ENCODE measurements around the gene MRPS11.
"Not testable (repeated sequence)": the region's sequence is repeated elsewhere in the genome, so short reads cannot be mapped to it uniquely, and the experiment has no call there.

Gene MRPS11

DNA sequence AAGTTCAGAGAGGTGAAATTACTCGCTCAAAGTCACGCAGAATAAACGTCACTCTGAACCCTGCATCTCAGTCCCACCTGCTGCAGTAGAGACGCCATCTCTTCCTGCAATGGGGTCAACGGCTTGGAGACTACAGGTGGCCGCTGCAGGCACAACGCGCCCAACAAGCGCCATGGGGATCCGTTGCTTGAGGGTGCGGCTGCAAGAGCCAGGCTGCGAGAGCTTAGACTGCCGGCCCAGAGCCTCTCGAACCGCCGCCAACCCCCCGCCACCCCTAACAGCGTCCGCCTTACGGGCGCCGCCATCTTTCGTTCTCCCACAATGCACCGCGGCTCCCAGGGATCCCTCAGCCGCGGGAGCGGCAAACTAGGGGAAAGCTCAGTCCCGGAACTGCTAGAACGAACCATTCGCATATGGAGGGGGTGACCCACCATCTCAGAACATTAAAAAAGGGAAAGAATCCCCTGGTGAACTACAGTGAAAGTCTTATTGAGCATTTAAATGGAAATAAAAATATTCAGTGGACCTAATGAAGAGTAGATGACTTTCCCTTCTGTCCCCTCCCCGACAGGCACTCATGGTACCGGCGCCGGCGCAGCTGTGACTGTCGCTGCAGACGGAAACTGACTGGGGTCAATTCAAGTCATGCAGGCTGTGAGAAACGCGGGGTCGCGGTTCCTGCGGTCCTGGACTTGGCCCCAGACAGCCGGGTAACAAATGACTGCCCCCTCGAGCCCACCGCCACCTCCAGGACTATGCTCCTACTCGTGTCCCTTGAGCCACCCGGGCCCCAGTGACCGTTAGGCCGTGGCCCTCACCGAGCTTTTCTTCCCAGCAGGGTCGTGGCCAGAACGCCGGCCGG is at the start of gene MRPS11, which contains the start of gene MRPL46:
Gene MRPS11 (plus strand): TSS at position 636 of the 862 bp plus-strand sequence. CDS start 10 bp downstream, at position 646.
Gene MRPL46 (minus strand): TSS at position 316 of the 862 bp plus-strand sequence. CDS start 11 bp downstream, at position 305.
- H3K36me3 ChIP-seq (ENCODE audit: control insufficient read depth, insufficient read depth, low read length) = peaks cover 11% of the 10 kb centered on the region; the same call in 1 of the 2 replicates
- no peaks in the 10 kb centered on the region for H3K4me1 ChIP-seq (ENCODE audit: control insufficient read depth, insufficient read depth, low read length)
- H3K27ac ChIP-seq (ENCODE audit: low read length) = no peak within 1 kb of the TSS
- WGBS (ENCODE audit: insufficient coverage, insufficient read length) = no CpG with 5 or more reads among the region's 55 CpGs
- no peaks in the 10 kb centered on the region for H3K9me3 ChIP-seq (ENCODE audit: control insufficient read depth, insufficient read depth, low read length)
- H3K27me3 ChIP-seq (ENCODE audit: control insufficient read depth, insufficient read depth, low read length) = no peaks in the 10 kb centered on the region
- peak within 1 kb of the TSS; percentile 76 for H3K4me3 ChIP-seq (ENCODE audit: low read length)
- DNase-seq (ENCODE audit: low read depth, low spot score) = peak; percentile 68

DNA sequence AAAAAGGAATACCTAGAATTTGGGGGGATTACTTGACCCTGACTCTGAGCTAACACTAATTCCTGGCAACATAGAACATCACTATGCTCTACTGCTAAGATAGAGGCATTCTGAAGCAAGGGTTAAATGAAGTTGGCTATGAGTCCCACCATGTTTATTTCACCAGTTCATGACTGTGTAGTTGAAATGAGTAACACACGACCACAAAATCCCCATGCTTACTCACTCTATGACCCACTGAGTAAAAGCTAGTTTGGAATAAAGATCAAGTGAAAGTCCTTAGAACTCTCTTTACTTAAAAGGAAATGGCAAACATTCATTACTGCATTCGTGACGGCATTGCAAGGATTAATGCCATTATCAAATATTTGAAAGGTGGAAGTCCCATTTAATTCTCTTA is 47.7 kb upstream of the MRPS11 start:
- no CpG with 5 or more reads among the region's 3 CpGs for WGBS (ENCODE audit: insufficient coverage, insufficient read length)
- H3K4me3 ChIP-seq (ENCODE audit: low read length) = no peak overlapping the region
- DNase-seq (ENCODE audit: low read depth, low spot score) = no peak
- no peak overlapping the region for H3K27ac ChIP-seq (ENCODE audit: low read length)
- H3K27me3 ChIP-seq (ENCODE audit: control insufficient read depth, insufficient read depth, low read length) = no peaks in the 10 kb centered on the region
- H3K4me1 ChIP-seq (ENCODE audit: control insufficient read depth, insufficient read depth, low read length) = no peaks in the 10 kb centered on the region
- H3K9me3 ChIP-seq (ENCODE audit: control insufficient read depth, insufficient read depth, low read length) = no peaks in the 10 kb centered on the region
- H3K36me3 ChIP-seq (ENCODE audit: control insufficient read depth, insufficient read depth, low read length) = no peaks in the 10 kb centered on the region

- no peak overlapping the region for H3K4me3 ChIP-seq (ENCODE audit: low read length)
- no CpG with 5 or more reads among the region's 8 CpGs for WGBS (ENCODE audit: insufficient coverage, insufficient read length)
- H3K4me1 ChIP-seq (ENCODE audit: control insufficient read depth, insufficient read depth, low read length) = no peaks in the 10 kb centered on the region
- H3K27ac ChIP-seq (ENCODE audit: low read length) = no peak overlapping the region
- no peaks in the 10 kb centered on the region for H3K27me3 ChIP-seq (ENCODE audit: control insufficient read depth, insufficient read depth, low read length)
- H3K9me3 ChIP-seq (ENCODE audit: control insufficient read depth, insufficient read depth, low read length) = no peaks in the 10 kb centered on the region
- no peaks in the 10 kb centered on the region for H3K36me3 ChIP-seq (ENCODE audit: control insufficient read depth, insufficient read depth, low read length)
- DNase-seq (ENCODE audit: low read depth, low spot score) = no peak
These were observed 44.2 kb upstream of the MRPS11 start for GRCh38 chr15:88423331-88423730.

DNA sequence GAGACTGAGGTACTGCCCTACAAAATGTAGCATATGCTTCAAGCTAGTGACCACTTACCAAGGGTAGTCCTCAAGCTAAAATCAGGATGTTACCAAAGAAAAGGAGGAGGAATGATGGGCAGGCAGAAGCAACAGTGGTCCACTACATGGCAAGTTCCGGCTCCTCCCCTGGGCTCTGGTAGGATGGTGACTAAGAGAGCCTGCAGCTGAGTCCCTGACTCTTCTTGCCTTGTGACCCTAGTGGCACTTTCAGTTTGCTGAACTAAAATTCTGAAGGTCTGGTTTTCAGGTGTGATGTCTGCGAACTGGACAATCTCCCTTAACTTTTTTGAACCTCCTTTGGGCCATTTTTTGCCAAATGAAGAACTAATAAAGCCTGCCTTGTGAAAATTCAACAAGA is 41.2 kb upstream of the MRPS11 start:
- Histone ChIP-seq H3K9me3 (ENCODE audit: control insufficient read depth, insufficient read depth, low read length) (no peaks in the 10 kb centered on the region), H3K27ac (ENCODE audit: low read length) (no peak overlapping the region), H3K4me3 (ENCODE audit: low read length) (no peak overlapping the region), H3K36me3 (ENCODE audit: control insufficient read depth, insufficient read depth, low read length) (no peaks in the 10 kb centered on the region), H3K27me3 (ENCODE audit: control insufficient read depth, insufficient read depth, low read length) (no peaks in the 10 kb centered on the region), H3K4me1 (ENCODE audit: control insufficient read depth, insufficient read depth, low read length) (0 out of 2 replicates have a peak, but pooled peaks cover 1% of the 10 kb centered on the region)
- DNase-seq (ENCODE audit: low read depth, low spot score) = no peak
- WGBS (ENCODE audit: insufficient coverage, insufficient read length) = no CpG with 5 or more reads among the region's 2 CpGs

- no peak for DNase-seq (ENCODE audit: low read depth, low spot score)
- no peaks in the 10 kb centered on the region for H3K27me3 ChIP-seq (ENCODE audit: control insufficient read depth, insufficient read depth, low read length)
- WGBS (ENCODE audit: insufficient coverage, insufficient read length) = no CpG with 5 or more reads among the region's 9 CpGs
- 0 out of 2 replicates have a peak, but pooled peaks cover 1% of the 10 kb centered on the region for H3K4me1 ChIP-seq (ENCODE audit: control insufficient read depth, insufficient read depth, low read length)
- H3K27ac ChIP-seq (ENCODE audit: low read length) = no peak overlapping the region
- H3K9me3 ChIP-seq (ENCODE audit: control insufficient read depth, insufficient read depth, low read length) = no peaks in the 10 kb centered on the region
- no peak overlapping the region for H3K4me3 ChIP-seq (ENCODE audit: low read length)
- no peaks in the 10 kb centered on the region for H3K36me3 ChIP-seq (ENCODE audit: control insufficient read depth, insufficient read depth, low read length)
These were observed 39.5 kb upstream of the MRPS11 start for GRCh38 chr15:88428053-88428452.

DNA sequence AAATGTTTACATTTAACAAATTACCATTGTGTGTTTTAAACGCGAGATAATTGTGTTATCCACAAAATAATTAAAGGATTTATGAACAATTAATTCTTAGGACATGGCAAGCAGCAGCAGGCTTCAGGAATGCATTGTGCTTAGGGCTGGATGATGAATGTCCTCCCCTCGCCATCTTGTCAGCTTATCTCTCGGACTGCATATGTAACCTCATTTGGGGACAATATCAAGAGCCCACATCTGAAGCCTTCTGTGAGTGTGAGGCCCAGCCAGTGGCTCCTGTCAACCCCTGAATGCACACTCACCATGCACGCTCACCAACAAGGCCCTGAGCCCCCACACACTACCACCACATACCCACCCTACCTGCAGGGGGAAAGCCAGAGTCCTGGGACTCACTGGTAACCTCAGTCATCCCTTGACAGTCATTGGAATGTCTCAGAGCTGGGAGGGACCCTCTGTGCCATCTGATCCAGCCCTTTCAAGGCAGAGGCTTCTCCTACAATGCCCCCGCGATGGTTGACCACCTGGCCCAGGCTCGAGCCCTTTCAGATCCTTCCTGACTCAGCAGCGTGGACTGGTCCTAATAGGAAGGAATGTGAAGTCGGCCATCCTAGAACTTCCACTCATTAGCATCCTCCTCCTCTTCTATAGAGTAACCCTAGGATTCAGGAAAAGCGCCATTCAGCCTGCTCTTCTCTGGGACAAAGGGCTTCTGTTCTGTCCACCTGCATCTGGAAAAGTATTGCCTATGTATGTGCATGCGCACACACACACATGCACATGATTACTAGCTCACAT is 38.5 kb upstream of the MRPS11 start:
- no peak for DNase-seq (ENCODE audit: low read depth, low spot score)
- Histone ChIP-seq H3K27ac (ENCODE audit: low read length) (no peak overlapping the region), H3K9me3 (ENCODE audit: control insufficient read depth, insufficient read depth, low read length) (no peaks in the 10 kb centered on the region), H3K36me3 (ENCODE audit: control insufficient read depth, insufficient read depth, low read length) (no peaks in the 10 kb centered on the region), H3K4me1 (ENCODE audit: control insufficient read depth, insufficient read depth, low read length) (0 out of 2 replicates have a peak, but pooled peaks cover 1% of the 10 kb centered on the region), H3K4me3 (ENCODE audit: low read length) (no peak overlapping the region), H3K27me3 (ENCODE audit: control insufficient read depth, insufficient read depth, low read length) (no peaks in the 10 kb centered on the region)
- no CpG with 5 or more reads among the region's 12 CpGs for WGBS (ENCODE audit: insufficient coverage, insufficient read length)

GRCh38 chr15:88430051-88430450 is 37.5 kb upstream of the MRPS11 start:
- Histone ChIP-seq H3K36me3 (ENCODE audit: control insufficient read depth, insufficient read depth, low read length) (no peaks in the 10 kb centered on the region), H3K27ac (ENCODE audit: low read length) (no peak overlapping the region), H3K4me3 (ENCODE audit: low read length) (no peak overlapping the region), H3K9me3 (ENCODE audit: control insufficient read depth, insufficient read depth, low read length) (no peaks in the 10 kb centered on the region), H3K4me1 (ENCODE audit: control insufficient read depth, insufficient read depth, low read length) (0 out of 2 replicates have a peak, but pooled peaks cover 1% of the 10 kb centered on the region), H3K27me3 (ENCODE audit: control insufficient read depth, insufficient read depth, low read length) (no peaks in the 10 kb centered on the region)
- no peak for DNase-seq (ENCODE audit: low read depth, low spot score)

DNA sequence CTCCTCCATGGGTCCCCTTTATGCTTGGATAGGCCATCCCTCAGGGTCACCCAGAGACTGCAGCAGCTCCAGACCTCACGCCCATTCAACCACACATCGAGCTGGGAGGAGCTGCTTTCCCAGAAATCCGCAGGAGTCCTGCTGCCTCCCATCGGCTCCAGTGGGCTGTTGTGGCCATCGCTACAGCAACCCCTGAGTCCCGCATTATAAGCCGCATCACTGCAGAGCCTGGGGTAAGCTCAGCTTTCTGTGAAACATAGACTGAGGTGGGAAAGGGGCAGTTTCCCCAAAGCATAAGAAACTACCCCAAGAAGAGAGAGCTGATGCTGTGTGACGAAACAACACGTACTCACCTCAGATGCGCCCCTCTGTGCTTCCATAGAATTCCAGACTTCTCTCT is 36.1 kb upstream of the MRPS11 start:
- H3K9me3 ChIP-seq (ENCODE audit: control insufficient read depth, insufficient read depth, low read length) = no peaks in the 10 kb centered on the region
- H3K36me3 ChIP-seq (ENCODE audit: control insufficient read depth, insufficient read depth, low read length) = no peaks in the 10 kb centered on the region
- H3K27ac ChIP-seq (ENCODE audit: low read length) = no peak overlapping the region
- DNase-seq (ENCODE audit: low read depth, low spot score) = no peak
- no peak overlapping the region for H3K4me3 ChIP-seq (ENCODE audit: low read length)
- no CpG with 5 or more reads among the region's 10 CpGs for WGBS (ENCODE audit: insufficient coverage, insufficient read length)
- H3K4me1 ChIP-seq (ENCODE audit: control insufficient read depth, insufficient read depth, low read length) = 0 out of 2 replicates have a peak, but pooled peaks cover 1% of the 10 kb centered on the region
- no peaks in the 10 kb centered on the region for H3K27me3 ChIP-seq (ENCODE audit: control insufficient read depth, insufficient read depth, low read length)

DNA sequence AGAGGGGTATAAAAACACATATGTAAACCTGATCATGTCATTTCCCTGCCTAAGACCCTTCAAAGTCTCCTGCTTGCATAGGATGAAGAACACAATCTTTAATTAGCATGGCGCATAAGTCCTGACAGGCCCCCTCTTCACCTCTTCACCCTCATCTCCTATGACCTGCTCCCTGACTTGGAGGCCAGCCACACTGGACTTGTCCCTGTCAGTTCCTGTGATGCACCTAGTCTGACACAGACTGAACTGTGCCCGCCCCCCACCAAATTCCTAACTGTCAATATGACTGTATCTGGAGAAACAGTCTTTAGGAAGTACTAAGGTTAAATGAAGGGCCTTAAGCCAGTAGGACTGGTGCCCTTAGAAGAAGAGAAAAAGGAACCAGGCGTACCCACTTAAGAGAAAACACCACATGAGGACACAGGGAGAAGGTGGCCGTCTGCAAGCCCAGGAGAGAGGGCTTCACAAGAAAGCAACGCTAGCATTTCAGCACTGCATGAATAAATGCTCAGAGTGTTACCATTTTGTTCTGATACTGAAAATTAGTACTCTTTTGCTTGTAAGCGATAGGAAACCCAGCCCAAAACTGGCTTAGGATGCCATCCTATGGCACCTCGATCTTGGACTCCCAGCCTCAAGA is 34.3 kb upstream of the MRPS11 start:
- Histone ChIP-seq H3K36me3 (ENCODE audit: control insufficient read depth, insufficient read depth, low read length) (no peaks in the 10 kb centered on the region), H3K9me3 (ENCODE audit: control insufficient read depth, insufficient read depth, low read length) (no peaks in the 10 kb centered on the region), H3K27ac (ENCODE audit: low read length) (no peak overlapping the region), H3K4me1 (ENCODE audit: control insufficient read depth, insufficient read depth, low read length) (peaks cover 2% of the 10 kb centered on the region; the same call in 1 of the 2 replicates), H3K4me3 (ENCODE audit: low read length) (no peak overlapping the region), H3K27me3 (ENCODE audit: control insufficient read depth, insufficient read depth, low read length) (no peaks in the 10 kb centered on the region)
- WGBS (ENCODE audit: insufficient coverage, insufficient read length) = no CpG with 5 or more reads among the region's 7 CpGs
- DNase-seq (ENCODE audit: low read depth, low spot score) = no peak

- no CpG with 5 or more reads among the region's 5 CpGs for WGBS (ENCODE audit: insufficient coverage, insufficient read length)
- H3K4me1 ChIP-seq (ENCODE audit: control insufficient read depth, insufficient read depth, low read length); H3K4me3 ChIP-seq (ENCODE audit: low read length); H3K27me3 ChIP-seq (ENCODE audit: control insufficient read depth, insufficient read depth, low read length); DNase-seq (ENCODE audit: low read depth, low spot score); H3K36me3 ChIP-seq (ENCODE audit: control insufficient read depth, insufficient read depth, low read length); H3K9me3 ChIP-seq (ENCODE audit: control insufficient read depth, insufficient read depth, low read length); H3K27ac ChIP-seq (ENCODE audit: low read length): not testable (repeated sequence)
These were observed 33.4 kb upstream of the MRPS11 start for GRCh38 chr15:88434106-88434505.
